Fibroblast of lung (primary cell): ENCODE results near the gene SURF6.

ENCODE experiments used
- EZH2 ChIP-seq: IDR thresholded peaks from 2 replicates; pipeline ENCODE4 v1.5.1; 2012; ENCODE audit warnings: low read length, control low read depth, mild to moderate bottlenecking; ENCODE audit errors: missing control alignments
- TF ChIP-seq, protein P1 (sequence below), 2 donors: IDR thresholded peaks in 1 of 2; conservative IDR thresholded peaks in 1 of 2; 1 replicate in 1 of 2; 2 replicates in 1 of 2; pipeline ENCODE4 v1.5.1; 2011 to 2012; ENCODE audit warnings: low read length in 2 of 2, control low read depth in 1 of 2, inconsistent platforms in 1 of 2, low read depth in 1 of 2, mild to moderate bottlenecking in 1 of 2

DNA sequence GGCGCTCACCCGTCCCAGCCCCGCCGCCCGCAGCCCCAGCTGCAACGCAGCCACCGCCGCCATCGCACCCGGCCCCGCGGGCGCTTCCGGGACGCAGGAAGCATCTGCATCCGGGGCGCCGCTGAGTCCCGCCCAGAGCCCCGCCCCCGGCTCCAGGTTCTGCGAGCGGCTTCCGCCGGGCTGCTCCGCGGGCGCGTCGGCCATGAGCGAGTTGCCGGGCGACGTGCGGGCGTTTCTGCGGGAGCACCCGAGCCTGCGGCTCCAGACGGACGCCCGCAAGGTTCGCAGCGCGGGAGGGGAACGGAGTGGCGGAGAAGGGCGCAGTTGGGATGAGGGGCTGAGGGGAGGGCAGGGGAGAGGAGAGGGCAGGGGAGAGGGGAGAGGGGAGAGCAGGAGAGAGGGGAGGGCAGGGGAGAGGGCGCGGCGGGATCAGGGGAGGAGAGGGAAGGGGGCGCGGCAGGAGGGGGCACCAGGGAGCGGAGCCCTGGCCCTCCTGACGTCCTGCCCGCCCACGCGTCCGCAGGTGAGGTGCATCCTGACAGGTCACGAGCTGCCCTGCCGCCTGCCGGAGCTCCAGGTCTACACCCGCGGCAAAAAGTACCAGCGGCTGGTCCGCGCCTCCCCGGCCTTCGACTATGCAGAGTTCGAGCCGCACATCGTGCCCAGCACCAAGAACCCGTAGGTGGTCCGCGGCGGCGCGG is 20.6 kb upstream of the SURF6 start, which contains the start of the genes SURF1 and SURF2:
- TF ChIP-seq, protein P1, sequence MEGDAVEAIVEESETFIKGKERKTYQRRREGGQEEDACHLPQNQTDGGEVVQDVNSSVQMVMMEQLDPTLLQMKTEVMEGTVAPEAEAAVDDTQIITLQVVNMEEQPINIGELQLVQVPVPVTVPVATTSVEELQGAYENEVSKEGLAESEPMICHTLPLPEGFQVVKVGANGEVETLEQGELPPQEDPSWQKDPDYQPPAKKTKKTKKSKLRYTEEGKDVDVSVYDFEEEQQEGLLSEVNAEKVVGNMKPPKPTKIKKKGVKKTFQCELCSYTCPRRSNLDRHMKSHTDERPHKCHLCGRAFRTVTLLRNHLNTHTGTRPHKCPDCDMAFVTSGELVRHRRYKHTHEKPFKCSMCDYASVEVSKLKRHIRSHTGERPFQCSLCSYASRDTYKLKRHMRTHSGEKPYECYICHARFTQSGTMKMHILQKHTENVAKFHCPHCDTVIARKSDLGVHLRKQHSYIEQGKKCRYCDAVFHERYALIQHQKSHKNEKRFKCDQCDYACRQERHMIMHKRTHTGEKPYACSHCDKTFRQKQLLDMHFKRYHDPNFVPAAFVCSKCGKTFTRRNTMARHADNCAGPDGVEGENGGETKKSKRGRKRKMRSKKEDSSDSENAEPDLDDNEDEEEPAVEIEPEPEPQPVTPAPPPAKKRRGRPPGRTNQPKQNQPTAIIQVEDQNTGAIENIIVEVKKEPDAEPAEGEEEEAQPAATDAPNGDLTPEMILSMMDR (conservative IDR thresholded peaks at IDR 0.05 in 1 of 2, IDR thresholded peaks at IDR 0.05 in 1 of 2; ENCODE audit: low read depth in 1 of 2, low read length in 2 of 2): no peak
- no peak for TF ChIP-seq EZH2
